Epithelial cell of proximal tubule (primary cell): ENCODE data around the gene ACSM3. TPM values are rescaled to one million over a fixed set of nuclear protein-coding genes. Genes with fewer than 3 reads are reported as not detected.
"Not testable (repeated sequence)": the region's sequence is repeated elsewhere in the genome, so short reads cannot be mapped to it uniquely, and the experiment has no call there.

Experiments
- DNase-seq: peaks from one replicate; pipeline ENCODE4 v3.0.0-alpha.2; 2011; ENCODE audit warnings: low read depth
- H3K4me3 ChIP-seq: 2 replicates; pipeline ENCODE4 v1.5.1; 2011; ENCODE audit warnings: low read depth, mild to moderate bottlenecking, low read length
- total RNA-seq: library from RNA; depleted of rRNA; stranded (reverse); fragments of >200 nt; gene quantifications from 2 replicates; pipeline ENCODE4 v1.2.3, GENCODE V29; 2015
- TF ChIP-seq, protein P1 (sequence below): conservative IDR thresholded peaks from 2 replicates; pipeline ENCODE4 v1.5.1; 2012; ENCODE audit warnings: low read depth, mild to moderate bottlenecking, low read length

The ACSM3 gene
- total RNA-seq, 1 donor from 2014 or later = 5.9 TPM

DNA sequence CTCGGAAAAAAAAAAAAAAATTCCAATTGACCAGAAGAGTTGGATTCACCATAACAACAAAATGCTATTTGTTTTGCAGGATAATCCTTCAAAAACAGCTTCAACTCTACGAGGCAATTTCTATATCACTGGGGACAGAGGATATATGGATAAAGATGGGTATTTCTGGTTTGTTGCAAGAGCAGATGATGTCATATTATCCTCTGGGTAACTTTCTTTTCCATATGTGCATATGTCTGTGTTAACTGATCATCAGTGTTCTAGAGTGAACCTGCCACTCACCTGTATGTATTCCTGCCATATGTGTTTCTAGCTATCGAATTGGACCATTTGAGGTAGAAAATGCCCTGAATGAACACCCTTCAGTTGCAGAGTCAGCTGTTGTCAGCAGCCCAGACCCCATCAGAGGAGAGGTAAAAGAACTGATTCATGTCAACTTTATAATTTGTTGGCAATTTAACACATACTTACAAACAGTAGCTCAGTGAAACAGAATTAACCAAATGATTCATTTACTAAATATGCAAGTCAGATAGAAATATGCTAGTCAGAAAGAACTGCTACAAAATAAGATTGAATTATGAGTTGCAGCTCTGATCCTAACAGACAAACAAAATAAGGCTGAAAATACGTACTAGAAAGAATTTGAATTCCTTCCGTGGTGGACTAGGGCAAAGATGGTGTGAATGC lies 28.3 kb downstream of the ACSM3 start:
- no peak overlapping the region for H3K4me3 ChIP-seq
- DNase-seq = no peak
- TF ChIP-seq, protein P1, sequence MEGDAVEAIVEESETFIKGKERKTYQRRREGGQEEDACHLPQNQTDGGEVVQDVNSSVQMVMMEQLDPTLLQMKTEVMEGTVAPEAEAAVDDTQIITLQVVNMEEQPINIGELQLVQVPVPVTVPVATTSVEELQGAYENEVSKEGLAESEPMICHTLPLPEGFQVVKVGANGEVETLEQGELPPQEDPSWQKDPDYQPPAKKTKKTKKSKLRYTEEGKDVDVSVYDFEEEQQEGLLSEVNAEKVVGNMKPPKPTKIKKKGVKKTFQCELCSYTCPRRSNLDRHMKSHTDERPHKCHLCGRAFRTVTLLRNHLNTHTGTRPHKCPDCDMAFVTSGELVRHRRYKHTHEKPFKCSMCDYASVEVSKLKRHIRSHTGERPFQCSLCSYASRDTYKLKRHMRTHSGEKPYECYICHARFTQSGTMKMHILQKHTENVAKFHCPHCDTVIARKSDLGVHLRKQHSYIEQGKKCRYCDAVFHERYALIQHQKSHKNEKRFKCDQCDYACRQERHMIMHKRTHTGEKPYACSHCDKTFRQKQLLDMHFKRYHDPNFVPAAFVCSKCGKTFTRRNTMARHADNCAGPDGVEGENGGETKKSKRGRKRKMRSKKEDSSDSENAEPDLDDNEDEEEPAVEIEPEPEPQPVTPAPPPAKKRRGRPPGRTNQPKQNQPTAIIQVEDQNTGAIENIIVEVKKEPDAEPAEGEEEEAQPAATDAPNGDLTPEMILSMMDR = no peak

GRCh38 chr16:20798364-20798763 lies 34.5 kb downstream of the ACSM3 start:
- no peak for DNase-seq

DNA sequence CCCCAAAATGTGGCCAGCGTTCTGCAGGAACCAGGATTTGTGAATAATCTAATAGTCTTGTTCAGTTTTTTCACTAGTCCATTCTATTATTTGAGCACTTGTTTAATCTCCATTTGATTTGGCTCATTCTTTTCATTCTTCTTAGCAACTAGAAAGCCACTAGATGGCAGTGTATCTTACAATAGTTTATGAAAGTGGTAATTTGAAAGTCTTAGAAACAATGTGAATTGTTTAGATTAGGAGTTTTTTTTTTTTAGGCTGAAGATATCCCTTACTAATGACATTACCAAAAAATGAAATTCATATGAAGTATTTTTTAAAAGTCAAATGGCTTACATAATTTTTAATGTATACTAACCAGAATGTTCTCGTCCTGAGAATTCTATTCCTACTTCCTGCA lies 35.8 kb downstream of the ACSM3 start:
- H3K4me3 ChIP-seq = no peak overlapping the region
- TF ChIP-seq, protein P1 = peak; percentile 62
- DNase-seq = peak; percentile 13

More at GRCh38 chr16:20798364-20798763, 34.5 kb downstream of the ACSM3 start:
- TF ChIP-seq, protein P1 = no peak
- no peak overlapping the region for H3K4me3 ChIP-seq

DNA sequence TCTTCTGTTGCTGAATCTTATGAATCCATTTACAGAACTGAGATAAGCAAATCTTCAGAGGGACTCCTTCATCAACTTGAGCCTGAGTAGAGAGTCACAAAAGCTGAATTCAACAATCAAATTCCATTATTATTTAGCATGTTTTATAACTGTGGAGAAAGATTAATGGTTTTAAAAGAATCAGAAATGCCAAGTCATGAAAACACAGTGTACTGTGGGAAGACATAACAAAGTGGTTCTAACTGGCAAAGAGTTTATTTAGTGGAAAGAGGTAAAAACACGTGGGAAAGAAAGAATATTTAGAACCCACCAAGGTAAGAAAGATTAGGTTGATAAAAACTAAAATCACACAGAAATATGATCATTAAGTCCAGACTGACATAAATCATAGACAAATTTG lies 37.5 kb downstream of the ACSM3 start:
- TF ChIP-seq, protein P1 = no peak
- no peak for DNase-seq
- H3K4me3 ChIP-seq = no peak overlapping the region

GRCh38 chr16:20803192-20803560 lies 39.4 kb downstream of the ACSM3 start:
- DNase-seq = no peak

GRCh38 chr16:20803561-20804214 lies 39.9 kb downstream of the ACSM3 start:
- TF ChIP-seq, protein P1 = no peak
- no peak for DNase-seq
- no peak overlapping the region for H3K4me3 ChIP-seq

More at GRCh38 chr16:20803192-20803560, 39.4 kb downstream of the ACSM3 start:
- TF ChIP-seq, protein P1 = no peak
- H3K4me3 ChIP-seq = no peak overlapping the region

DNA sequence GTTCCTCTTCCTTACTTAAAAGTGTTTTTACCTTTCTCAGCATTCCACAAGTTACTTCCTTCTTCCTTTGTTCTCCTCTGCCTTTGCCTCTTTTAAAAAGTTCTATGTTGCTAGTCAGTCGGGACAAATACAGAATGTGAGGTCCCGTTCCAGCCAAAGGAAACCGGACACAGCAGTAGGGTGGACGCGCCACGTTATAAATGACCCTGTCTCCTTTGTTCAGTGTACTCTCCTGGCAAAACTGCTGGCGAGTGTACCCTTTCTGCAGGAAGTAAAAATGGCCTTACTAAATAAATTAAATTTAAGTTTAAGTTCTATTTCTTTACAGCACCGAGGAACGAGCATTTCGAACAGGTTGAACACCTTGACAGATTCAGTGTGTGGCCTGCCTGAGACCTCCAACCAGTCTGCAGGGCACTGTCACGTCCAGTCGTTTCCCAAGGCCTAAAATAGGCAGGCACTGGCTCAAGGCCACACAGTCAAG lies 41.9 kb downstream of the ACSM3 start:
- H3K4me3 ChIP-seq = peak overlapping the region; percentile 94
- DNase-seq = not testable (repeated sequence)
